MM.1S (cell line): Measurements from ENCODE around the gene CAPN9.

Experiments
- DNase-seq: peaks from one replicate; pipeline ENCODE4 v3.0.0-alpha.2; 2015
- H2AFZ ChIP-seq: fragments of 300-600 bp; sonication (generic); 2 replicates; pipeline ENCODE4 v1.6.0; 2016; ENCODE audit warnings: antibody characterized with exemption, low read length
- H3F3A ChIP-seq: fragments of 300-600 bp; sonication (generic); 2 replicates; pipeline ENCODE4 v1.6.1; 2016; ENCODE audit warnings: mild to moderate bottlenecking, antibody characterized with exemption, low read length, moderate library complexity, mixed read lengths; ENCODE audit not compliant: insufficient read depth
- H3K27ac ChIP-seq: fragments of 300-600 bp; sonication (generic); 2 replicates; pipeline ENCODE4 v1.5.1; 2016; ENCODE audit warnings: mild to moderate bottlenecking, low read length
- H3K27me3 ChIP-seq: fragments of 300-600 bp; sonication (generic); replicated peaks from 2 replicates; pipeline ENCODE4 v1.6.0; 2016; ENCODE audit warnings: low read length; ENCODE audit not compliant: insufficient read depth
- H3K36me3 ChIP-seq: fragments of 300-600 bp; sonication (generic); replicated peaks from 2 replicates; pipeline ENCODE4 v1.6.1; 2016; ENCODE audit warnings: mild to moderate bottlenecking, low read length, mixed read lengths; ENCODE audit not compliant: insufficient read depth
- H3K4me1 ChIP-seq: fragments of 300-600 bp; sonication (generic); 2 replicates; pipeline ENCODE4 v1.6.1; 2016; ENCODE audit warnings: low read length, mixed read lengths
- H3K4me2 ChIP-seq: fragments of 300-600 bp; sonication (generic); 2 replicates; pipeline ENCODE4 v1.6.0; 2016; ENCODE audit warnings: low read depth, low read length
- H3K4me3 ChIP-seq: fragments of 300-600 bp; sonication (generic); 2 replicates; pipeline ENCODE4 v1.5.1; 2016; ENCODE audit warnings: low read length, mixed read lengths
- H3K79me2 ChIP-seq: fragments of 300-600 bp; sonication (generic); 2 replicates; pipeline ENCODE4 v1.6.1; 2016; ENCODE audit warnings: mixed run types, low read length, mixed read lengths
- H3K9ac ChIP-seq: fragments of 300-600 bp; sonication (generic); 2 replicates; pipeline ENCODE4 v1.6.1; 2016; ENCODE audit warnings: low read length, mixed read lengths
- H3K9me2 ChIP-seq: fragments of 300-600 bp; sonication (generic); replicated peaks from 2 replicates; pipeline ENCODE4 v1.6.1; 2016; ENCODE audit warnings: mild to moderate bottlenecking, low read length, mixed read lengths; ENCODE audit not compliant: insufficient read depth
- H3K9me3 ChIP-seq: fragments of 300-600 bp; sonication (generic); replicated peaks from 2 replicates; pipeline ENCODE4 v1.6.1; 2016; ENCODE audit warnings: mild to moderate bottlenecking, low read length, mixed read lengths; ENCODE audit not compliant: insufficient read depth
- H4K20me1 ChIP-seq: fragments of 300-600 bp; sonication (generic); 2 replicates; pipeline ENCODE4 v1.6.1; 2016; ENCODE audit warnings: mild to moderate bottlenecking, low read length, moderate library complexity, mixed read lengths; ENCODE audit not compliant: insufficient read depth
- EZH2 ChIP-seq: fragments of 300-600 bp; sonication (generic); optimal IDR thresholded peaks from 2 replicates; pipeline ENCODE3; 2017; ENCODE audit warnings: low read depth, mild to moderate bottlenecking, antibody characterized with exemption, low read length, mixed read lengths
- EZH2phosphoT487 ChIP-seq: fragments of 300-600 bp; sonication (generic); IDR thresholded peaks from 2 replicates; pipeline ENCODE4 v1.6.1; 2018; ENCODE audit warnings: antibody characterized with exemption, low read length
- TF ChIP-seq, protein P1 (sequence below): fragments of 300-600 bp; sonication (generic); IDR thresholded peaks from 2 replicates; pipeline ENCODE4 v1.5.1; 2016; ENCODE audit warnings: antibody characterized with exemption, low read length, mixed read lengths

Gene CAPN9

GRCh38 chr1:230712470-230712942, 34.7 kb upstream of the CAPN9 start:
- H3F3A ChIP-seq: no peaks in the 10 kb centered on the region
- no peaks in the 10 kb centered on the region for H4K20me1 ChIP-seq
- no peaks in the 10 kb centered on the region for H3K4me1 ChIP-seq
- no peaks in the 10 kb centered on the region for H3K79me2 ChIP-seq
- no peaks in the 10 kb centered on the region for H3K9me2 ChIP-seq
- no peak overlapping the region for H3K4me2 ChIP-seq
- no peak for TF ChIP-seq EZH2
- TF ChIP-seq, protein P1, sequence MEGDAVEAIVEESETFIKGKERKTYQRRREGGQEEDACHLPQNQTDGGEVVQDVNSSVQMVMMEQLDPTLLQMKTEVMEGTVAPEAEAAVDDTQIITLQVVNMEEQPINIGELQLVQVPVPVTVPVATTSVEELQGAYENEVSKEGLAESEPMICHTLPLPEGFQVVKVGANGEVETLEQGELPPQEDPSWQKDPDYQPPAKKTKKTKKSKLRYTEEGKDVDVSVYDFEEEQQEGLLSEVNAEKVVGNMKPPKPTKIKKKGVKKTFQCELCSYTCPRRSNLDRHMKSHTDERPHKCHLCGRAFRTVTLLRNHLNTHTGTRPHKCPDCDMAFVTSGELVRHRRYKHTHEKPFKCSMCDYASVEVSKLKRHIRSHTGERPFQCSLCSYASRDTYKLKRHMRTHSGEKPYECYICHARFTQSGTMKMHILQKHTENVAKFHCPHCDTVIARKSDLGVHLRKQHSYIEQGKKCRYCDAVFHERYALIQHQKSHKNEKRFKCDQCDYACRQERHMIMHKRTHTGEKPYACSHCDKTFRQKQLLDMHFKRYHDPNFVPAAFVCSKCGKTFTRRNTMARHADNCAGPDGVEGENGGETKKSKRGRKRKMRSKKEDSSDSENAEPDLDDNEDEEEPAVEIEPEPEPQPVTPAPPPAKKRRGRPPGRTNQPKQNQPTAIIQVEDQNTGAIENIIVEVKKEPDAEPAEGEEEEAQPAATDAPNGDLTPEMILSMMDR: no peak
- TF ChIP-seq EZH2phosphoT487: no peak
- no peak overlapping the region for H3K4me3 ChIP-seq
- H3K27me3 ChIP-seq: no peaks in the 10 kb centered on the region
- H2AFZ ChIP-seq: no peak overlapping the region
- no peaks in the 10 kb centered on the region for H3K9me3 ChIP-seq
- no peak overlapping the region for H3K9ac ChIP-seq
- no peak for DNase-seq
- H3K36me3 ChIP-seq: no peaks in the 10 kb centered on the region
- no peak overlapping the region for H3K27ac ChIP-seq

DNA sequence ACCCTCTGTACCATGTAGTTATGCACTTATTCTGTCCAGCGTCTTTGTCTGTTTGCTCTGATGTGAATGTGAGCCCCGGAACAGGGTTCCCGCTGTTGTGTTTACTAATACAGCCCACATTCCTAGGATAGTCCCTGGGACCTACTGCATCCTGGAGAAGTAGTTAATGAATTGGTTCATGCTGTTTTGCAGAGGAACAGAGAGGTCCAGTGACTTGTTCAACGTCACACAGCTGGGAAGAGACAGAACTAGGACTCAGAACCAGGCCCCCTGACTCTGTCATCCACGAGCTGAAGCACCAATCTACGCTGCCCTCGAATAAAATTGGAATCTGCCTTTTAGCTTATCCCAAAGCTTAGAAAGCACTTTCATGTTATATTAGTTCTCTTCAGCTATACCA, 34.0 kb upstream of the CAPN9 start:
- H3K4me3 ChIP-seq: no peak overlapping the region
- no peaks in the 10 kb centered on the region for H3K27me3 ChIP-seq
- no peak for DNase-seq
- no peaks in the 10 kb centered on the region for H3K9me2 ChIP-seq
- H3K9ac ChIP-seq: no peak overlapping the region
- H3K36me3 ChIP-seq: no peaks in the 10 kb centered on the region
- H3K27ac ChIP-seq: no peak overlapping the region
- H3K4me1 ChIP-seq: no peaks in the 10 kb centered on the region
- no peak overlapping the region for H3K4me2 ChIP-seq
- H2AFZ ChIP-seq: no peak overlapping the region
- no peak for TF ChIP-seq EZH2phosphoT487
- no peak for TF ChIP-seq EZH2
- TF ChIP-seq, protein P1: no peak
- no peaks in the 10 kb centered on the region for H3K9me3 ChIP-seq
- H4K20me1 ChIP-seq: no peaks in the 10 kb centered on the region
- H3K79me2 ChIP-seq: no peaks in the 10 kb centered on the region
- no peaks in the 10 kb centered on the region for H3F3A ChIP-seq

DNA sequence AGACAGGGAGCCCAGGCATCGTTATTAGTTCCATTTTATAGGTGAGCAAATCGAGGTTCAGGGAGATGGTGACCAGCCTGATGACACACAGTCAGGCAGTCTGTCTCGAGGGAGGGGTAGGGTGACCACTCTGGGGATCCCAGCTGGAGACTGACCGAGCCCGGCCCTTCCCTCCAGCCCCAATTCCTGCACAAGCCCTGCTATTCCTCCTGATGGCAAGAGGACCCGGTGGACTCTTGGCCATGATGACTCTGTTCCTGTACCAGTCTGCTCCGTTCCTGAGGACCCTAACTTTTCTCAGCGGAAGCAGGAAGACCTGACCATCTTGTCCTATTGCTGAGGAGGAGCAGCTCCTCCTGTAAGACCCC, 33.7 kb upstream of the CAPN9 start:
- Histone ChIP-seq H3K36me3 (no peaks in the 10 kb centered on the region), H3K4me2 (no peak overlapping the region), H3K4me1 (no peaks in the 10 kb centered on the region), H2AFZ (no peak overlapping the region), H3K4me3 (no peak overlapping the region), H3K9me3 (no peaks in the 10 kb centered on the region), H3K27ac (no peak overlapping the region), H3K27me3 (no peaks in the 10 kb centered on the region), H3K79me2 (no peaks in the 10 kb centered on the region), H3F3A (no peaks in the 10 kb centered on the region), H3K9me2 (no peaks in the 10 kb centered on the region), H4K20me1 (no peaks in the 10 kb centered on the region), H3K9ac (no peak overlapping the region)
- TF ChIP-seq, protein P1: no peak
- TF ChIP-seq EZH2phosphoT487 (no peak), EZH2 (no peak)
- no peak for DNase-seq
